ENCODE results near the gene TP53RK. TPM values are rescaled to one million over a fixed set of nuclear protein-coding genes. Genes with fewer than 3 reads are reported as not detected.

Gene TP53RK
- total RNA-seq, 1 experiment from 2014 or later = 12.4 TPM

- no peak for DNase-seq (ENCODE audit: low spot score)
- TF ChIP-seq GRHL2 (CRISPR knock-in tag; IDR thresholded peaks at IDR 0.05; ENCODE audit: insufficient replicate concordance, severe bottlenecking) (no peak), NR1H2 (CRISPR knock-in tag; IDR thresholded peaks at IDR 0.05) (no peak), ZNF138 (CRISPR knock-in tag; conservative IDR thresholded peaks at IDR 0.05) (no peak), ZNF532 (CRISPR knock-in tag; IDR thresholded peaks at IDR 0.05; ENCODE audit: borderline replicate concordance) (no peak), MLX (CRISPR knock-in tag; IDR thresholded peaks at IDR 0.05) (no peak), SMAD4 (CRISPR knock-in tag; IDR thresholded peaks at IDR 0.05) (no peak), GABPB1 (CRISPR knock-in tag; IDR thresholded peaks at IDR 0.05) (no peak), ZNF425 (CRISPR knock-in tag; conservative IDR thresholded peaks at IDR 0.05) (no peak), ZNF396 (CRISPR knock-in tag; IDR thresholded peaks at IDR 0.05; ENCODE audit: borderline replicate concordance) (no peak), ZNF317 (CRISPR knock-in tag; IDR thresholded peaks at IDR 0.05; ENCODE audit: borderline replicate concordance, low read depth) (no peak), NR2C2 (CRISPR knock-in tag; IDR thresholded peaks at IDR 0.05) (no peak), PRDM15 (CRISPR knock-in tag; IDR thresholded peaks at IDR 0.05) (no peak)
- H3K4me1 Mint-ChIP-seq = no peaks in the 10 kb centered on the region
- no peak for ATAC-seq
- no peak overlapping the region for H3K4me3 Mint-ChIP-seq
- peaks cover 3% of the 10 kb centered on the region; the same call in 1 of the 2 replicates for H3K27me3 Mint-ChIP-seq (ENCODE audit: low read depth)
- no peaks in the 10 kb centered on the region; the same call in 1 of the 2 replicates for H3K36me3 Mint-ChIP-seq
- peaks cover 10% of the 10 kb centered on the region for H3K9me3 Mint-ChIP-seq
- H3K27ac Mint-ChIP-seq = no peak overlapping the region
- ChIA-PET POLR2A (no interaction called here), CTCF (no interaction called here)
Measured at GRCh38 chr20:46735436-46735835, 46.2 kb upstream of the TP53RK start.

- TF ChIP-seq ZBTB43 (CRISPR knock-in tag; IDR thresholded peaks at IDR 0.05) (no peak), SOX15 (CRISPR knock-in tag; IDR thresholded peaks at IDR 0.05) (no peak), NFYB (CRISPR knock-in tag; conservative IDR thresholded peaks at IDR 0.05; ENCODE audit: low read depth) (peak; percentile 59), ZNF425 (CRISPR knock-in tag; conservative IDR thresholded peaks at IDR 0.05) (no peak)
- DNase-seq (ENCODE audit: low spot score) = no peak
- Mint-ChIP-seq H3K4me3 (no peak overlapping the region), H3K27me3 (ENCODE audit: low read depth) (no peaks in the 10 kb centered on the region), H3K36me3 (peaks cover 4% of the 10 kb centered on the region; the same call in 1 of the 2 replicates), H3K27ac (no peak overlapping the region), H3K4me1 (no peaks in the 10 kb centered on the region), H3K9me3 (peaks cover 3% of the 10 kb centered on the region; the same call in 1 of the 2 replicates)
- POLR2A ChIA-PET = no interaction called here
- CTCF ChIA-PET = no interaction called here
- ATAC-seq = peak; percentile 87
Measured at GRCh38 chr20:46731770-46732169, 42.5 kb upstream of the TP53RK start.
